Jurkat, Clone E6-1 (cell line): ENCODE data around the gene ADGRE2.

Source experiments
- DNase-seq: peaks from one replicate; pipeline ENCODE4 v3.0.0-alpha.2; 2011; ENCODE audit warnings: low read depth, low spot score
- H3K4me3 ChIP-seq: 2 replicates; pipeline ENCODE4 v1.5.1; 2011; ENCODE audit warnings: mild to moderate bottlenecking, low read length, control low read depth, moderate library complexity

The ADGRE2 gene

GRCh38 chr19:14763497-14764145, 14.7 kb downstream of the ADGRE2 start:
- DNase-seq = no peak
- H3K4me3 ChIP-seq = no peak overlapping the region

GRCh38 chr19:14762111-14762510, 16.2 kb downstream of the ADGRE2 start:
- no peak overlapping the region for H3K4me3 ChIP-seq
- DNase-seq = no peak

- no peak overlapping the region for H3K4me3 ChIP-seq
- no peak for DNase-seq
Measured at GRCh38 chr19:14761607-14762006, 16.8 kb downstream of the ADGRE2 start.

GRCh38 chr19:14758816-14759215, 19.5 kb downstream of the ADGRE2 start:
- DNase-seq = no peak
- H3K4me3 ChIP-seq = no peak overlapping the region

GRCh38 chr19:14748601-14749000, 29.8 kb downstream of the ADGRE2 start:
- no peak overlapping the region for H3K4me3 ChIP-seq
- no peak for DNase-seq

GRCh38 chr19:14746886-14747285, 31.5 kb downstream of the ADGRE2 start:
- DNase-seq = no peak
- no peak overlapping the region for H3K4me3 ChIP-seq

GRCh38 chr19:14735915-14736314, 42.4 kb downstream of the ADGRE2 start:
- H3K4me3 ChIP-seq = no peak overlapping the region
- DNase-seq = no peak

- DNase-seq = no peak
Measured at GRCh38 chr19:14733574-14733973, 44.8 kb downstream of the ADGRE2 start.

GRCh38 chr19:14732510-14732909, 45.9 kb downstream of the ADGRE2 start:
- H3K4me3 ChIP-seq = no peak overlapping the region
- DNase-seq = no peak

More at GRCh38 chr19:14733574-14733973, 44.8 kb downstream of the ADGRE2 start:
- H3K4me3 ChIP-seq = no peak overlapping the region

GRCh38 chr19:14731200-14731599, 47.2 kb downstream of the ADGRE2 start:
- DNase-seq = no peak
- H3K4me3 ChIP-seq = no peak overlapping the region

GRCh38 chr19:14728595-14728994, 49.8 kb downstream of the ADGRE2 start:
- DNase-seq = no peak
- no peak overlapping the region for H3K4me3 ChIP-seq

GRCh38 chr19:14722127-14722526, 56.2 kb downstream of the ADGRE2 start:
- H3K4me3 ChIP-seq = no peak overlapping the region
- DNase-seq = no peak

- no peak overlapping the region for H3K4me3 ChIP-seq
- no peak for DNase-seq
Measured at GRCh38 chr19:14719162-14719561, 59.2 kb downstream of the ADGRE2 start.

- DNase-seq = no peak
- H3K4me3 ChIP-seq = no peak overlapping the region
Measured at GRCh38 chr19:14718522-14719116, 59.7 kb downstream of the ADGRE2 start.

- DNase-seq = no peak
- no peak overlapping the region for H3K4me3 ChIP-seq
Measured at GRCh38 chr19:14715841-14716240, 62.5 kb downstream of the ADGRE2 start.

- H3K4me3 ChIP-seq = no peak overlapping the region
- no peak for DNase-seq
Measured at GRCh38 chr19:14704450-14704849, 73.9 kb downstream of the ADGRE2 start.

GRCh38 chr19:14703833-14704232, 74.5 kb downstream of the ADGRE2 start:
- no peak for DNase-seq

GRCh38 chr19:14700711-14701375, 77.5 kb downstream of the ADGRE2 start:
- no peak overlapping the region for H3K4me3 ChIP-seq
- DNase-seq = peak; percentile 32

More at GRCh38 chr19:14703833-14704232, 74.5 kb downstream of the ADGRE2 start:
- H3K4me3 ChIP-seq = no peak overlapping the region

- no peak for DNase-seq
Measured at GRCh38 chr19:14699641-14700040, 78.7 kb downstream of the ADGRE2 start.

GRCh38 chr19:14695471-14695870, 82.9 kb downstream of the ADGRE2 start:
- H3K4me3 ChIP-seq = no peak overlapping the region

More at GRCh38 chr19:14699641-14700040, 78.7 kb downstream of the ADGRE2 start:
- no peak overlapping the region for H3K4me3 ChIP-seq

More at GRCh38 chr19:14695471-14695870, 82.9 kb downstream of the ADGRE2 start:
- no peak for DNase-seq
